Measurements from ENCODE around the gene CUX1. TPM values are rescaled to one million over a fixed set of nuclear protein-coding genes. Genes with fewer than 3 reads are reported as not detected.

Gene CUX1
- total RNA-seq, 1 experiment from 2014 or later = 53.5 TPM

GRCh38 chr7:101923602-101923985 is 106.2 kb downstream of the CUX1 start:
- Histone ChIP-seq H4K20me1 (ENCODE audit: control insufficient read depth, insufficient read depth, insufficient read length) (no peaks in the 10 kb centered on the region), H2BK120ac (ENCODE audit: low read depth, low read length, poor library complexity, severe bottlenecking) (no peak overlapping the region), H3K27ac (ENCODE audit: insufficient read length, low read depth, low read length) (no peak overlapping the region), H3K23ac (ENCODE audit: insufficient read length, low read depth, low read length) (no peak overlapping the region), H3K18ac (ENCODE audit: insufficient read length, low read depth, low read length) (no peak overlapping the region), H2BK5ac (ENCODE audit: insufficient read length, low read length) (no peak overlapping the region), H3K4me1 (ENCODE audit: insufficient read depth, low read length) (peaks cover 2% of the 10 kb centered on the region; the same call in 1 of the 2 replicates), H2BK15ac (ENCODE audit: low read depth, low read length) (no peak overlapping the region), H3K9ac (ENCODE audit: extremely low read depth, insufficient read length, low read length) (no peak overlapping the region), H3K79me1 (ENCODE audit: insufficient read depth, low read depth, low read length, poor library complexity, severe bottlenecking) (no peaks in the 10 kb centered on the region), H2AFZ (ENCODE audit: low read length) (no peak overlapping the region), H3K14ac (ENCODE audit: insufficient read depth, low read length) (no peak overlapping the region), H3K27me3 (ENCODE audit: insufficient read depth, low read length) (no peaks in the 10 kb centered on the region), H3K4me2 (ENCODE audit: insufficient read depth, insufficient read length, low read length) (no peak overlapping the region), H3K4ac (ENCODE audit: low read depth, low read length) (no peak overlapping the region), H2AK5ac (ENCODE audit: insufficient read length, low read length) (no peak overlapping the region), H3T11ph (ENCODE audit: low read length) (no peak overlapping the region), H4K8ac (replicated peaks; ENCODE audit: insufficient read length, low read depth, low read length) (no peak overlapping the region), H4K91ac (ENCODE audit: insufficient read length, low read depth, low read length) (no peak overlapping the region), H2BK12ac (ENCODE audit: insufficient read length, low read depth, low read length) (no peak overlapping the region), H3K9me3 (ENCODE audit: control insufficient read depth, low read depth, low read length) (no peaks in the 10 kb centered on the region), H3K56ac (ENCODE audit: insufficient read length, low read depth, low read length) (no peak overlapping the region), H4K5ac (ENCODE audit: insufficient read length, low read depth, low read length) (no peak overlapping the region), H2BK20ac (ENCODE audit: low read depth, low read length, poor library complexity, severe bottlenecking) (no peak overlapping the region), H3K79me2 (ENCODE audit: insufficient read depth, low read length) (peaks cover 7% of the 10 kb centered on the region; the same call in 1 of the 2 replicates), H3K23me2 (ENCODE audit: insufficient read length, low read depth, low read length, poor library complexity, severe bottlenecking) (no peaks in the 10 kb centered on the region)
- peaks cover 7 to 27% (median 18%) of the 10 kb centered on the region in 3 experiments; a peak in 6 of 7 replicates for H3K36me3 Mint-ChIP-seq (ENCODE audit: insufficient read depth in 1 of 3, low read depth in 3 of 3)
- no CpG with 5 or more reads among the region's 11 CpGs for WGBS (ENCODE audit: extremely low coverage, insufficient read length, low lambda C conversion rate)
- H3K4me3 Mint-ChIP-seq = no peak overlapping the region
- no peak for TF ChIP-seq CTCF (conservative IDR thresholded peaks at IDR 0.05)
- peaks cover 25 to 26% of the 10 kb centered on the region in 2 experiments for H3K4me1 Mint-ChIP-seq
- no peak for DNase-seq
- H3K9me3 Mint-ChIP-seq = no peaks in the 10 kb centered on the region; a peak in 1 of 5 replicates
- H3K27ac Mint-ChIP-seq = peak overlapping the region; percentile 0 to 11 (median 5); a peak in 3 of 7 replicates
- no peaks in the 10 kb centered on the region; the same call in 1 of the 2 replicates for H3K27me3 Mint-ChIP-seq (ENCODE audit: low read depth)

Data from H9 (cell line).